ENCODE data around the gene ZNHIT2.

Gene ZNHIT2

GRCh38 chr11:65132238-65132987, 14.9 kb upstream of the ZNHIT2 start:
- H3K27me3 ChIP-seq (ENCODE audit: low read depth, low read length), result no peaks in the 10 kb centered on the region
- peaks cover 47% of the 10 kb centered on the region for H3K79me2 ChIP-seq (ENCODE audit: low read length)
- peaks cover 36% of the 10 kb centered on the region for H3K4me1 ChIP-seq (ENCODE audit: low read length)
- H3K36me3 ChIP-seq (replicated peaks; ENCODE audit: low read depth, low read length), result peaks cover 51% of the 10 kb centered on the region
- TF ChIP-seq EZH2phosphoT487 (IDR thresholded peaks at IDR 0.05; ENCODE audit: low read depth) (no peak), CTCF (IDR thresholded peaks at IDR 0.05; ENCODE audit: low read depth, low read length) (no peak)
- peak overlapping the region; percentile 99 for H3K9ac ChIP-seq (ENCODE audit: low read length)
- H3K27ac ChIP-seq (ENCODE audit: low read length), result peak overlapping the region; percentile 99
- H3K4me3 ChIP-seq (ENCODE audit: low read length), result peak overlapping the region; percentile 93
- no peaks in the 10 kb centered on the region for H3K9me3 ChIP-seq (ENCODE audit: insufficient read depth, low read length)
- H2AFZ ChIP-seq (ENCODE audit: low read depth, low read length), result no peak overlapping the region
- H3K4me2 ChIP-seq (ENCODE audit: low read length), result peak overlapping the region; percentile 100
- H4K20me1 ChIP-seq (ENCODE audit: insufficient read depth, low read length), result no peaks in the 10 kb centered on the region

- H3K4me2 ChIP-seq (ENCODE audit: low read length), result peak overlapping the region; percentile 100
- peak overlapping the region; percentile 99 for H3K9ac ChIP-seq (ENCODE audit: low read length)
- H2AFZ ChIP-seq (ENCODE audit: low read depth, low read length), result no peak overlapping the region
- peak overlapping the region; percentile 93 for H3K4me3 ChIP-seq (ENCODE audit: low read length)
- H3K27me3 ChIP-seq (ENCODE audit: low read depth, low read length), result no peaks in the 10 kb centered on the region
- TF ChIP-seq EZH2phosphoT487 (IDR thresholded peaks at IDR 0.05; ENCODE audit: low read depth) (no peak), CTCF (IDR thresholded peaks at IDR 0.05; ENCODE audit: low read depth, low read length) (no peak)
- H4K20me1 ChIP-seq (ENCODE audit: insufficient read depth, low read length), result no peaks in the 10 kb centered on the region
- H3K4me1 ChIP-seq (ENCODE audit: low read length), result peaks cover 36% of the 10 kb centered on the region
- peaks cover 54% of the 10 kb centered on the region for H3K36me3 ChIP-seq (replicated peaks; ENCODE audit: low read depth, low read length)
- peaks cover 47% of the 10 kb centered on the region for H3K79me2 ChIP-seq (ENCODE audit: low read length)
- H3K9me3 ChIP-seq (ENCODE audit: insufficient read depth, low read length), result no peaks in the 10 kb centered on the region
- peak overlapping the region; percentile 99 for H3K27ac ChIP-seq (ENCODE audit: low read length)
These were observed 14.4 kb upstream of the ZNHIT2 start for GRCh38 chr11:65131895-65132237.

GRCh38 chr11:65131417-65131776, 13.9 kb upstream of the ZNHIT2 start:
- H3K27me3 ChIP-seq (ENCODE audit: low read depth, low read length), result no peaks in the 10 kb centered on the region
- H3K36me3 ChIP-seq (replicated peaks; ENCODE audit: low read depth, low read length), result peaks cover 59% of the 10 kb centered on the region
- H4K20me1 ChIP-seq (ENCODE audit: insufficient read depth, low read length), result no peaks in the 10 kb centered on the region
- H3K4me2 ChIP-seq (ENCODE audit: low read length), result peak overlapping the region; percentile 100
- no peak for TF ChIP-seq EZH2phosphoT487 (IDR thresholded peaks at IDR 0.05; ENCODE audit: low read depth)
- no peak for TF ChIP-seq CTCF (IDR thresholded peaks at IDR 0.05; ENCODE audit: low read depth, low read length)
- peaks cover 36% of the 10 kb centered on the region for H3K4me1 ChIP-seq (ENCODE audit: low read length)
- peak overlapping the region; percentile 99 for H3K9ac ChIP-seq (ENCODE audit: low read length)
- peak overlapping the region; percentile 93 for H3K4me3 ChIP-seq (ENCODE audit: low read length)
- H3K27ac ChIP-seq (ENCODE audit: low read length), result peak overlapping the region; percentile 99
- H3K79me2 ChIP-seq (ENCODE audit: low read length), result peaks cover 47% of the 10 kb centered on the region
- H2AFZ ChIP-seq (ENCODE audit: low read depth, low read length), result no peak overlapping the region
- H3K9me3 ChIP-seq (ENCODE audit: insufficient read depth, low read length), result no peaks in the 10 kb centered on the region

- H4K20me1 ChIP-seq (ENCODE audit: insufficient read depth, low read length), result no peaks in the 10 kb centered on the region
- TF ChIP-seq EZH2phosphoT487 (IDR thresholded peaks at IDR 0.05; ENCODE audit: low read depth) (no peak), CTCF (IDR thresholded peaks at IDR 0.05; ENCODE audit: low read depth, low read length) (no peak)
- H3K27ac ChIP-seq (ENCODE audit: low read length), result peak overlapping the region; percentile 99
- peaks cover 32% of the 10 kb centered on the region for H3K4me1 ChIP-seq (ENCODE audit: low read length)
- H3K9me3 ChIP-seq (ENCODE audit: insufficient read depth, low read length), result no peaks in the 10 kb centered on the region
- H3K27me3 ChIP-seq (ENCODE audit: low read depth, low read length), result no peaks in the 10 kb centered on the region
- peak overlapping the region; percentile 100 for H3K4me2 ChIP-seq (ENCODE audit: low read length)
- H3K79me2 ChIP-seq (ENCODE audit: low read length), result peaks cover 42% of the 10 kb centered on the region
- peak overlapping the region; percentile 99; the same call in 1 of the 2 replicates for H3K9ac ChIP-seq (ENCODE audit: low read length)
- H3K36me3 ChIP-seq (replicated peaks; ENCODE audit: low read depth, low read length), result peaks cover 60% of the 10 kb centered on the region
- peak overlapping the region; percentile 93; the same call in 1 of the 2 replicates for H3K4me3 ChIP-seq (ENCODE audit: low read length)
- H2AFZ ChIP-seq (ENCODE audit: low read depth, low read length), result no peak overlapping the region
These were observed 13.3 kb upstream of the ZNHIT2 start for GRCh38 chr11:65130631-65131416.
